Measurements from ENCODE around the gene SLC9A3.

Gene SLC9A3

DNA sequence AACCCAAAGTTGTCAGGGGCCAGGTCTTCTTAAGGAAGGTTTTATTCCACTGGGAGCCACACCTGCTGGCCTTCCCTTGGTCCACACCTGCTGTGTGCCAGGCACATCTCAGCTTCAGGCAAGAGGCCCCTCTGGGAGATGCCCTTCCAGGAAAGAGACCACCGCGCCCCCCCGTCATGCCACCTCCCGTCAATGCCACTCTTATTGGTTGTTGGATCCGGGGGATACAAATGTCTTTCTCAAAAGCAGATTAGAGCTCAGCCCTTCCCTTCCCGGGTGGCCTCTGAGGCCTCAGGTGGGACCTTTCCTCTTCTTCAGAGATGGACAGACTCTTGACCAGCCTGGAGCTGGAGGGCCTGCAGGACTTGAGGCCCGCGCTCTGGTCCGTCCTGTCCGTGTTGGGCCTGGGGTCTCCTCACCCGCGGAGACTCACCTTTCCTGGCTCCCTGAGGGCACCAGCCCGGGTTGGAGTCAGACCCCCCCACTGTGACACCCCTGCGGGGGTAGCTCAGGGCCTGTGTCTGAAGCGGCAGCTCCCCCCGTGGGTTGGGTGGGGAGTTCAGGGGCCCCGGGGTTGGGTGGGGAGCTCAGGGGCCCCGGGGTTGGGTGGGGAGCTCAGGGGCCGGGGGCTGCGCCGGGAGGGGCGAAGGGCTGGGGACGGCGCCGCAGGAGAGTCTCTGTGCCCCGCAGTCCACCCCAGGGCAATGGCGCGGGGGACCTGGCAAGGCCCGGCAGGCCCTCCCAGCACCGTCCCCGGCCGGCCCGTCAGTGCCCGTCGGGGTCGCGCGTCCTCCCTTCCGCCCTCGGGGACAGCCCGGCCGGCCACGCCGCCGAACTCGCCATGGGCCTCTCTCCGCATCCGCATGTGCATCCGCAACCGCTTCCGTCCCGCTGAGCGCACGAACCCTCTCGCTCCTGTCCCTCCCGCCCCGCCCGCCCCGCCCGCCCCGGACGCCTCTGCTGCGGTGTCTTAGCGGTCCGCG, 3.7 kb upstream of the SLC9A3 start:
- FAIRE-seq (no peak), DNase-seq (ENCODE audit: insufficient read length, low spot score) (peak; percentile 79)

DNA sequence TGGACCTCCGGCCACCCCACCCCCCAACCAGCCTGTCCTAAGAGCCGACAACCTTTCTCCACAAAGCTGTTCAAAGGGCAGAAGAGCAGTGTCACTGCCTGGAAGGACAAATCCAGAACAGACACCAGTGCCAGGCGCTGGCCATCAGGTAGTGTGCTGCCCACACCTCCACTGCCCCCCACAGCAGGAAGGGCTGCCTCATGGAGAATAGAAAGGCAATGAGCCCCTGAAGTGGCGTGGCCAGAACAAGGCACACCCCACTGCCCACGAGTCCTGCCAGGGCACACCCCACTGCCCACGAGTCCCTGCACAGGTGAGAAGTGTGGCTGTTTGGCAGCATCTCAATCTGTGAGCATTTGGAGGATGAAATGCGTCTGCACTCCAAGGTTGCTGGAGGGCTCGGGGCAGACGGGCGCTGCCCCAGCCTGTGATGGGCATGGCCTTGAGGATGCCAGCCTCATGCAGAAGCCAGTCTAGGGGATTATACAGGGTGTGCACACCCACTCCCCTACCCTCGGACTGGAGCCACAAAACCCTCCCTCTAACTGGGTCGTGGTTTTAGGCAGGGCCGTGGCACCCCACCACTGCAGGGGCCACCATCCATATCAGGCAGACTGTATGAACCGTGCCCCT, 2.3 kb upstream of the SLC9A3 start:
- no peak for DNase-seq (ENCODE audit: insufficient read length, low spot score)
- no peak for FAIRE-seq

DNA sequence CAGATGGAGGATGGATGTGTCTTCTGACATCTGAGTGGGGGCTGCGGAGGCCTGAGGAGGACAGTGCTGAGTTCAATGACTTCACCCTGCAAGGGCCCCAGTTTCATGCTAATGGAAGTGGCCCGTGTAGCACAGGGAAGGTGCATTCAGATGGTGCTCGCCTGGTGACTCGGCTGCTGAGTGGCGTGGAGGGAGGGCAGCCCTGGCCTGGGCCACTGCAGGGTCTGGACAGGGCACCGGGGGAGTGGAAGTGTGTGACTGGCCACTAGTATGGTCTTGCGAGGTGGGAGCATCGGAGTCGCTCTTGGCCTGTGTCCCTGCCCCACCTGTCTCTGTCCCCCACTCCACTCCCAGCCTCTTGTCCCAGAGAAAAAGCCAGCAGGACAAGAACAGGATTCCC, 1.7 kb upstream of the SLC9A3 start:
- DNase-seq (ENCODE audit: insufficient read length, low spot score), result no peak
- FAIRE-seq, result no peak

DNA sequence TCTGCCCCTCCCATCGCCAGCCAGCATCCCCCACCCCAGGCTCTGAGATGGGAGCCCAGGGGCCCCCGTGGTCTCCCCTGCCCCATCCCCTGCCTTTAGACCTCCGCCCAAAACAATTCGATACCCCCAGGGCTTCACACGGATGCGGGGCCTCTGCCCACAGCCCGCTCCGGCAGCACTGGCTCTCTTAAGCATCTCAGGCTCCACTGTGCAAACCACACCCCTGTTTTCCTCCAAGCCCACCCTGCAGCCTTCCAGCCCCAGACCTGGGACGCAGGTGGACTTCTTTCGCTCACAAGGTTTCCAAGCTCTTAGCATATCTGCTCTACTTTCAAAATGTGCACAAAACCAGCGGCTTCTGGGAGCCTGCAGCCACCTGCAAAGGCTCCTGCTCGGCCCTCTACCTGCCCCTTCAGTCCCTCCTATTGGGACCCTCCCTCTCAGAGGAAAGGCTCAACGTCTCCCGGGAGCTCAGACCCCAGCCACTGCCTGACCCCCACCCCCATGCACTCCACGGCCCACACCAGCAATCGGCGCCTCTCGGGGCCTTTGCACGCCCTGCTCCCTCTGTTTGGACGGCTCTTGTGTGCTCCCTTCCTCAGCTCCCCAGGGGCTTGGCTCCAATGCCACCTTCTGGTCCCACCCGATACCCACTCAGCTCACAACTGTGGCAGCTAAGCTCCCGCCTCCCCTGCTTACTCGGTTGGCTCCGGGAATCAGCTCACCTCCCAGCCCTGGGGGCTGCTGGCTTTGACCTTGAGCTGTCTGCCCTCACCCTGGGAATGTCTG, 918 bp upstream of the SLC9A3 start:
- FAIRE-seq, result no peak
- DNase-seq (ENCODE audit: insufficient read length, low spot score), result no peak

DNA sequence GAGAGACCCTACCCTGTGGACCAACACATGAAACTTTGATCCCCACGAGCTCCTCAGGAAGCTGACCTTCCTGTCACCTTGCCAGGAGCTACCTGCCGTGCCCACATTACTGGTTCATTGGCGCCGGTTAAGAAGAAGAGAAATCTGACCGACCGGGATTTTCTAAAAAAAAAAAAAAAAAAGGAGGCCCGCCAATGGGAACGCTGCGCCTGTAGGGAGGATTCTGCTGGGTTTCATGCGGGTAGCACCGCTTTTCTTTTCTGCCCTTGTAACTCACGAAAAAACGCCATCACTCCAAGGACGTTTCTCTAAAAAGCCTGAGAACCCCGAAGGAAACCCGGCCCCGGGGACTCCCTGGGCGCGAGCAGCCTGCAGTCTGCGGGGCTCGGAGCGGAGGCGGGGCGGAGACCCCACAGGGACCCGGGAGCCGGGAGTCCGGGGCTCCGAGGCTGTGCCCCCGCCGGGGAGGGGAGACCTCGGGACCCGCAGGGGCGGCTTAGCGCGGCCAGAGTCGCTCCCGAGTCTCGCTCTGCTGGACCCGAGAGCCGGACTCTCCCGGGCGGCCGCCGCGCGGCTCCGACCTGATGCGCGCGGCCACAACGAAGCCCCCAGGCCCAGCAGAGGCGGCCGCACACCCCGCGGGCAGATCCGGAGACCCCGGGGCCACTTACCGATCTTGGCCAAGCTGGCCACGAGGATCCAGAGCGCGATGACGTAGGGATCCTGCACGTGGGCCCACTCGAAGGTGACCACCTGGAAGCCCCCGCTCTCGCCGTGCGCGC, 617 bp downstream of the SLC9A3 start:
- no peak for DNase-seq (ENCODE audit: insufficient read length, low spot score)
- no peak for FAIRE-seq

DNA sequence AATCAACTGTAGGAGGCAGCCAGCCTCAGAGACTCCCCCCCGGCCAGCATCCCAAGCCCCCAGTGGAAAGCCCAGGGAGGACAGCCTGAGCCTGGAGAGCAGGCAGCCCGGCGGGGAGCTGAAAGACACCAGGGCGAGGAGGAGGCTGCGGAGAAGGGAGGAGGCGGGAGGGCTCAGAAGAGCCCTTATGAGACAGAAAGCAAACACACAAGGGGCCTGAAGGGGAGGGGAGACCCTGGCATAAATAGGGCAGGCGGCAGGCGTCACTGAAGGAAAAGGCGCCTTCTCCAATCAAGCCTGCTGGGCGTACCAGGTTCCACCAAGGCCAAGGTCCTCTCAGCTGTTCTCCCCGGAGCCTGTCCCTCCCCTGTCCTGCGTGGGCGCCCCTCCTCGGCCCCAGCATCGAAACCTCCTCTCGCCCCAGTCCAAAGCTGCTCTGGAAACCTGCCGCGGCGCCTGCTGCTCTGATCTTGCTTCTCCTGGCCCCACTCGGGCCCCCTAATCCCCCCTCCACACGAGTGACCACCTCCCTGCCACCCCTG, 1.3 kb downstream of the SLC9A3 start:
- FAIRE-seq, result no peak
- no peak for DNase-seq (ENCODE audit: insufficient read length, low spot score)

DNA sequence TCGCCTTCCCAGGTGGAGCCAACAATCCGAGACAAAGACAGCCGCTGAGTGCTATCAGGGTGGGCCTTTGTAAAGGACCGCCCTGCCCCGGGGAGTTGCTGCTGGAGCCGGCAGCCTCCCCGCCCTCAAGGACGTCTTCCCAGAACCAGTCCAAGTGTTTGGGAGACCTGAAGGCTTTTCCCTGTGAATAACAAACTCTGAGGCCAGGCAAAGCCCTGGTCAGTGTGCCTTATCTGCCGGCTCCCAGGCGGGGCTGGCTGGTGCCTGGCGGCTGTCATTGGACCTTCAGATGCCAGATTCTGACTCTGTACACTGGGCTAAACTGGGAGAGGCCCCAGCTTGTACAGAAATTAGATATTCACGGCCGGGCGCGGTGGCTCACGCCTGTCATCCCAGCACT, 2.1 kb downstream of the SLC9A3 start:
- DNase-seq (ENCODE audit: insufficient read length, low spot score) (no peak), FAIRE-seq (no peak)

DNA sequence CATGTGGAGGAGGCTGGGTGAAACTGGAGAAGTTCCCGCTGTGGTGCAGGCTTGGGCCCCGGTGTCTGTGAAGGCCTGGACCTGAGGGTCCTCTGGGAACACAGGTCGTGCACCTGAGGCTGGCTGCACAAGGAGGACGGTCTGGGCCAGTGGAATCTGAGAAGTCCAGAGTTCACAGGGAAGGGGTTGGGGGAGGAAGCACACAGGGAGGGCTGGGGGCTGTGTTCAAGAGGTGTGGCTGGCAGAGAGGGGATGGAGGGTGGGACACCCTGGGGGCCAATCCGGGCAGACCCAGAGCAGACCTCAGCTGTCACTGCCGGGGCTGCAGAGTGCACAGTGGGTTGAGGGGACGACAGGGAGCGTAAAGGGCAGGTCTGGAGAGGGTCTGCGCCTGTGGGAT, 2.6 kb downstream of the SLC9A3 start:
- FAIRE-seq (no peak), DNase-seq (ENCODE audit: insufficient read length, low spot score) (no peak)

DNA sequence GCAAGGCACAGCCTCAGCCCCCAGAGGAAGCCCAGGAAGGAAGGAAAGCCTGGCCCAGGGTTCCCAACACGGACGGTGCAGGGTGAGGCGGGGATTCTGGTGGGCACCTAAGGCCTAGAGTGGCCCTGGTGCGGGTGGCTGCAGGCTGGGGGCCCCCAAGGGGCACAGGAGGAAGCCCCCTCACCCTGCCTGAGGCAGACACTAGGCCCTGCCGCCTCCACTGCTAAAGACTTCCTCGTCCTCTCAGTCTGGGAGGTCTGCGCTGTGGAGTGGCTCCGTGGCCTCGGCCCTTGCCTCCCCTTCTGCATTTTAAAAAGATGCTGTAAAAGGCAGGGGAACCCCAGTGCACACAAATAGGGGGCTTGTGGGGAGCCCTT, 3.4 kb downstream of the SLC9A3 start:
- FAIRE-seq, result no peak

DNA sequence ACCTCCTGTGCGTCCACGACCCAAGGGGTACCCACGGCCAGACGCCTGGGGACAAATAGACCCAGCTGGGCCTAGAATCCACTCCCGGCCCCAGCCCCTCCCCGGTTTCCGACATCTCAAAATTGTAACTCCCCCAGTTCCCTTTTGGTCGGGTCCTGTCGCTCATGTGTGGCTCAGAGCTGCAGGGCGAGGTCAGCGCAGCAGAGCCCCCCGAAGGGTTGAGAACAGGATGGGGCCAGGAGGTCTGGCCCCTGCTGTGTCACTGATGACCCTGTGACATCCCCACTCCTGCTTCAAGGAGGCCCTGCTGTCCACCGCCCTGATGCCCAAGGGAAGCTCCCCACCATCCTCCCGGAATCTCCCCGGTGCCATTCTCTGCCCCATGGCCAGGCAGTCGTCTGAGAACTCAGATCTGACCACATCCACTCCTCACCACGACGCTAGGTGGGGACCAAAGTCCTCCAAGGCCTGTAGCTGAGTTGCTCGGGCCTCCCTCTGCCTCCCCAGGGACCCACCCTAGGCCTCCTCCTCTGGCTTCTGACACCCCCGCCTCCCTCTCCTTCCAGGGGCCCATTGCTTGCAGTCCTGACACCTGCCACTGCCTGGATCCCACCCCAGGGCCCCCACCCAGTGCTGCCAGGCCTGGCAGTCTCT, 3.9 kb downstream of the SLC9A3 start:
- no peak for DNase-seq (ENCODE audit: insufficient read length, low spot score)
- FAIRE-seq, result no peak

More for the DNA sequence above, 3.4 kb downstream of the SLC9A3 start:
- no peak for DNase-seq (ENCODE audit: insufficient read length, low spot score)

DNA sequence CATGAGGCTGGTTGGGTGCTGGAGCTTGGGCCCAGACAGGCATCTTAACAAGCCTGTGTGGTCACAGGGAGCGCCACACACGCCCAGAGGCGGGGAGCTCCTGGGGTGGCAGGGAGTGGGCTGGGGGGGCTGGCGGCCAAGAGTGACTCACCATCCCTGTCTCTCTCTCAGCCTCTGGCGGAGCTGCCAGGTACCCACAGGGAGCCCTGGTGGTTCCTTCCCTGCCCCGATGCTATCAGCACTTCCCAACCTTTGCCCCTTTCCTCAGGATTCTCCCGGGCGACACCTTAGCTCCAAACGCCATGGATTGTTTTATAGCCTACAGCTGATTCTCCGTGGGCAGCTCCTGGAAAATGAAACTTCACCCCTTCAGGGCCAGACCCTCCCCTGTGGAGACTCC, 5.5 kb downstream of the SLC9A3 start:
- DNase-seq (ENCODE audit: insufficient read length, low spot score) (no peak), FAIRE-seq (no peak)

DNA sequence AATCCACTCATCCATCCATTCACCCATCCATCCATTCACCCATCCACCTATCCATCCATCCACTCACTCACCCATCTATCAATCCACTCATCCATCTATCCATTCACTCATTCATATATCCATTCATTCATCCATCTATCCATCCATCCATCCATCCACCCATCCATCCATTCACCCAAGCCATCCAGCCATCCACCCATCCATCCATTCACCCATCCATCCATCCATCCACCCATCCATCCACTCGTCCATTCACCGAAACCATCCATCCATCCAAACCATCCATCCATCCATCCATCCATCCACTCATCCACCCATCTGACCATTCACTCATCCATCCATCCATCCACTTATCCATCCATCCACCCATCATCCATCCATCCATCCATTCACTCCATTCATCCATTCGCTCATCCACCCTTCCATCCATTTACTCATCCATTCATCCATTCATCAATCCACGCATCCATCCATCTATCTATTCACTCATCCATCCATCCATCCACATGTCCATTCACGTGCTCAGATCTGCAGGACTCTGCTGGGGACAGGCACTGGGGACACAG, 6.6 kb downstream of the SLC9A3 start:
- FAIRE-seq, result no peak

DNA sequence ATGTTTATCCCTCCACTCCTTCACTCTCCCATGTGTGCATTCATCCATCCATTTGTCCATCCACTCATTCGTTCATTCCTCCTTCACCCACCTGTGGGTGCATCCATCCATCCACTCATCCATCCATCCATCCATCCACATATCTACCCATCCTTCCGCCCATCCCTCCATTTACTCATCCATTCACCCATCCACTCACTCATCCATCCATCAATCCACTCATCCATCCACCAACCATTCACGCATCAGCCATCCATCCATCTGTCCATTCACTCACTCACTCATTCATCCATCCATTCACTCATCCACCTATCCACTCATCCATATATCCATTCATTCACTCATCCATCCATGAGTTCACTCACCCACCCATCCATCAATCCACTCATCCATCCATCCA, 7.3 kb downstream of the SLC9A3 start:
- DNase-seq (ENCODE audit: insufficient read length, low spot score) (no peak), FAIRE-seq (no peak)

More for the DNA sequence above, 6.6 kb downstream of the SLC9A3 start:
- DNase-seq (ENCODE audit: insufficient read length, low spot score), result no peak

DNA sequence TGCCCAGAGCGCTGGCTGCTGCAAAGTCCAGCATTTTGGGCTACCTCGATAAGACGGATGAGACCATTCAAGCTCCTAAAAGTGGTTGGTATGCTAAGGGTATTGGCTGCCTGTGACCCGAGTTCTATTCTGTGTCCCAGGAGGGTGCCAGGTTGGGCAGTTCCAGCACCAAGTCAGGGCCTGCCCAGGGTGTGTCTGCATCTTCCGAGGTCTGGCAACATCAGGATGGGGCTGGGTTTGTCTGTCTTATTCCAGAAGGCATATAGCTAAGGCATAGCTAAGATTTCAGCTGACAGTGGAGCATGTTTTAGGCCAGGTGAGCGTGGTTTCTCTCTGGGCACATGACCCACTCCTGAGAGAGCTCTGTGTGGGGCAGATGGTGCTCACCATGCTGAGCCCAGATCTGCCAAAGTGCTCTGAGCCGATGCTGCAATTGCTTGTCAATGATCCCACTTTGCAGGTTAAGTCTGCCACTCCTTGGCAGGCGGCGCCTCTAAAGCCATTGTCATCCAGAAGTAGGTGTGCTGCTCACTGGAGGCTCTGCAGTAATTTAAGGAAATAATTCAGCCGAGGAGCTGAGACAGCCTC, 7.8 kb downstream of the SLC9A3 start:
- FAIRE-seq (no peak), DNase-seq (ENCODE audit: insufficient read length, low spot score) (no peak)

DNA sequence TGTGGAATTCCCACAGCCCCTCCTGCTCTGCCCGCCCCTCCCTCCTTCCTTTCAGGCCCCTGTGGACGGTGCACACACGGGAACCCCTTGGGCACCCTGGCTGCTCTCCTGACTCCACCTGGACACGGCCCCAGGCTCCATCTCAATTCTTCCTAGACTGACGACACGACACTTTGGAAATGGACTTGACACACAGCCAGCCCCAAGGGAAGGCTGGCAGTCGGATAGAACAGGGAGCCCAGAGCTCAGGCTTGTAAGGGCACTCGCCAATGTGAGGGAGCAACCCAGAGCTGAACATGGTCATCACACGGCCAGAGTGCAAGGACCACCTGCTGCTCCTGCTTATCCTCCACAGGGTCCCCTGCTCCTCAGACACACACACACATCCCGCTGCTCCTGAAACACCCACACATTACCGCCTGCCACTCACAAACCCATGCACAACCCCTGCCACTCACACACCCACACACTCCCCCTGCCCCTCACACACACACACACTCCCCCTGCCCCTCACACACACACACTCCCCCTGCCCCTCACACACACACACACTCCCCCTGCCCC, 8.9 kb downstream of the SLC9A3 start:
- DNase-seq (ENCODE audit: insufficient read length, low spot score), result no peak
- no peak for FAIRE-seq

DNA sequence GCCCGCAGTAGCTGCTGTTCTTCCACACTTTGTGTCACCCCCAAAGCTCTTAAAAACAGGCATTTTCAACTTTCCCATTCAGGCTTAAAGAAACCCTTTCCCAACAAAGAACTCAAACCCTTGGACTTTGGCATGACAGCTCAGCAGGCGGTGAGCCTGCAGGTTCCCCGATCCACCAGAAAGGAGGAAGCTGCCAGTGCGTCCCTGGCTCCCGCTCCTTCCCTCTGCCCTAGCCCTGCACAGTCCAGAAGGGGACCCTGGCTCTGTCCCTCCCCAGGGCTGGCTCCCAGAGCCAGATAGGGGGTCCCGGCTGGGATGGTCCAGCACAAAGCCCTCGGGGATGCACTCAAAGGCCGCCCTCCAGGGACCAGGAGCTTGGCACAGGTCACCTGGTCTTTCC, 9.6 kb downstream of the SLC9A3 start:
- no peak for FAIRE-seq
- no peak for DNase-seq (ENCODE audit: insufficient read length, low spot score)

DNA sequence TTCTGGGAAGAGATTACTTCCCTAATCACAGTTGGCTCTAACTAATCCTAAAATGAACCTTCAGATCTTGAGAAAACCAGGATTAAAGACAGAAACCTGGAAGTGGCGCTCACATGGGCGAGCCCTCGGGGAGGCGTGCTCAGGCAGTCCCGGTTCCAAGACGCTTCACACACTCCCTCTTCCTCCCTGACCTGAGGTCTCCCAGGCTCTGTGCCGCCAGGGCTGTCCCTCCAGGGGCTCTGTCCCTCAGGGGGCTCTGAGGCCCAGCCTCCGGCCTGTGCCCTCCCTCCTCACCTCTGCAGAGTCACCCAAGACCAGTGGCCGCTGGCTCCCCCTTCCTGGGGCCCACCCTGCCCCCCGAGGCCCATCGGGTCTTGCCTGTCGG, 10.2 kb downstream of the SLC9A3 start:
- FAIRE-seq (no peak), DNase-seq (ENCODE audit: insufficient read length, low spot score) (no peak)

DNA sequence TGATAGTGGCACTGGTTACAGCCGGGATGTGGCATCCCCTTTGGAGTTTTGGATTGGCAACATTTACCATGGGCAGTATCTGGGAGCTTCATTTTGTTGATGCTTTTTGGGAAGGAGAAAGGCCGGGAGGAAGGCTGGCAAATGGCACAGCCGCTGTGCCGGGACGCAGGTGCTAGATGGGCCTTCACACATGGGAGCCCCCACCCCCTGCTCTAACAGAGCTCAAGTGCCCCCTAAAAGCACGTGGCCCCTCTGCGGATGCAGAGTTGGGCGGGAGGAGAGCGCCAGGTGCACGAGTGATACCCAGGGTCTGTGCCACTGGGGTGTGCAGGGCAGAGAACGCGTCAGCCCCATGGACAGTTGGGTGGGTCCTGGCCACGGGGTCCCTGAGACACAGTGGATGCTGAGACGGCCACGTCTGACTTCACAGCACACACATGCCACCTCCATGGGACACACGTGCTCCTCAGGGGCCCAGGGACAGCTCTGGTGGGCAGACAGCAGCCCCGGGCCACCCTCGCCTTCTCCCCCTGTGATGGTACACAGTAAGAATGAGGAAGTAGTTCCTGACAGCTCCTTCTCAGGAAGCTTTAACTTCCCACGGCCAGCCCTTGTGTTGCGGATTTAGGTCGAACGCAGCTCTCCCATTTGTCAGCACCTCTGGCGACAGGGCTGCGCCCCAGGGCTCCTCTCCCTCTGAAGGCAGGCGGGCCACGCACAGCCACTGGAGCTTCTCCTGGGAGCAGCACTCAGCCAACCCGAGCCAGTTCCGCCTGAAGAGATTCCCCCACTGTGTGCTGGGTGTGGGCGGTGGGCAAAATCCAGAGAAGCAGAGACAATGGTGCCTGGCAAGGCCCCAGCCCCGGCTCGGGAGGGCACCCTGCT, 10.8 kb downstream of the SLC9A3 start:
- FAIRE-seq (no peak), DNase-seq (ENCODE audit: insufficient read length, low spot score) (no peak)

Data from GM19239 (cell line).